IPS DF 4.7 (cell line): ENCODE data around the gene CSNK2A1.
"Not testable (repeated sequence)": the region's sequence is repeated elsewhere in the genome, so short reads cannot be mapped to it uniquely, and the experiment has no call there.

Experiments used
- DNase-seq: peaks from one replicate; pipeline ENCODE4 v3.0.0-alpha.2; 2013; ENCODE audit warnings: low spot score; ENCODE audit errors: extremely low read depth

CSNK2A1 gene

GRCh38 chr20:460707-461106 is 82.9 kb downstream of the CSNK2A1 start:
- no peak for DNase-seq

DNA sequence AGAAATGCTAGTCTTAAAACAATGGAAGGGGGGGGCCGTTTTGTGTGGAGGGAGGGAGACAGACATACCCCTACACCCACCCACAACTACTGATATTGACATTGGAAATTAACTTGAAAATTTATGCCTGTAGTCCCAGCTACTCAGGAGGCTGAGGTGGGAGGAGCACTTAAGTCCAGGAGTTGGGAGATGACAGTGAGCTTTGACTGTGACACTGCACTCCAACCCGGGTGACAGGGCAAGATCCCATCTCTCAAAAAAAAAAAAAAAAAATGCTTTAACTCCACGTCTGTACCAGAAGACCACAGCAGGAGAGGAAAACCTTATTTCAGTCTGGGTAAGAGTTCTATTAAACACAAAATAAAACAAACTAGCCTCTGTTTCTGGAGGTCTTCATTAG is 83.4 kb downstream of the CSNK2A1 start:
- no peak for DNase-seq

- DNase-seq, result no peak
Measured at GRCh38 chr20:458776-459175, 84.8 kb downstream of the CSNK2A1 start.

GRCh38 chr20:454951-455350 is 88.6 kb downstream of the CSNK2A1 start:
- DNase-seq, result no peak

- DNase-seq, result not testable (repeated sequence)
Measured at GRCh38 chr20:452021-452420, 91.6 kb downstream of the CSNK2A1 start.

DNA sequence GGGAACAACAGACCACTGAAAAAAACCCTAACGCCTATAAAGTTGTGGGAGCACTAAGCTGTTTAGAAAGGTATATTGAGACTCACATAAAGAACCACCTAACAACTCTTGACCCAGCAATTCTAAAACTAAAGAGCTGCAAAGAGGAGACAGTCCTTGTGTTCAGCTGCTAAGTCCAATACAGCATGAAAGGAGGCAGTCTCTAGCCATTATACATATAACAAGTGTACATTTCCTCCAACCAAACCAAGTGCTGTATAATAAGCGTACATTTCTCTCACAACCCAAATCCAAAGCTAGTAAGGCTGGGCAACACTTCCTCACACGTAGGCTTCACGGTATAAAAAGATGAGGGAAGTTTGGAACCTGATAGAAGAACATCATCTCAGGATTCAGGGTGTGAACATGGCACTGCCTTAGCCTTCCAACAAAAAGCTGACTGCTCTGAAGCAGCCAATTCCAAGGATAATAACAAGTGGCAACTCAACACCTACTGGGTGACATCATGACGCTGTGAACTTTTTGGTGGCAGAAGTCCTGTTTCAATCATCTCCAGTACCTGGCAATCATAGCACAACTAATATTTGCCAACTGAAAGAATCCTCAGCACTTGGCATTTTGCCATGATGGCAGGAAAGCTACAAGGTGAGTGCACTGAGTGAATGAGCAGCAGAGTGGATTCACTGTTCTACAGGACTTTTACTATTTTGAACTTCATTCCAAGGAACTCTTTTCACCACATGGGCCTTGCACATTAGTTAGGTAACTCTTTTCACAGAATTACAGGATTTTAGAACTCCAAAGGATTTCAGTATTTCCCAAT is 97.9 kb downstream of the CSNK2A1 start:
- DNase-seq, result no peak

- DNase-seq, result no peak
Measured at GRCh38 chr20:444862-445426, 98.6 kb downstream of the CSNK2A1 start.

DNA sequence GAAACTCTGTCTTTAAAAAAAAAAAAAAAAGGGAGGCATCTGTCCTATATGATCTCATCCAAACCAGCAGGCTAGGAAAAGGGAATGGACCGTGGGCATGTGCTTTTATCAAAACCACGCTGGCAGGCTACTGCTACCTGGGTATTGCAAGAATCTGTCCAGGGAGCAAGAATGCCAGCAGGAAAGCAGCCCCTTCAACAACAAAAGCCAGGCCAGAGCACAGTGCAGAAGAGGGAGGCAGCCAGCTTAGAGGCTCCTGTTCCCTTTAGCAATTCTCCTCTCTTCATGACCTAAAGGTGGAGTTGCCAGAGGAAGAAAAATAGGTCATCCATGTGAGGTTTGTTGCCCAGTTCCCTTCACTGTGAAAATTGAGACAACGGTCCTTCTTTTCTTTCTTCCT is 99.5 kb downstream of the CSNK2A1 start:
- no peak for DNase-seq

- no peak for DNase-seq
Measured at GRCh38 chr20:443223-443775, 100.3 kb downstream of the CSNK2A1 start.

- no peak for DNase-seq
Measured at GRCh38 chr20:440636-441035, 103.0 kb downstream of the CSNK2A1 start.

DNA sequence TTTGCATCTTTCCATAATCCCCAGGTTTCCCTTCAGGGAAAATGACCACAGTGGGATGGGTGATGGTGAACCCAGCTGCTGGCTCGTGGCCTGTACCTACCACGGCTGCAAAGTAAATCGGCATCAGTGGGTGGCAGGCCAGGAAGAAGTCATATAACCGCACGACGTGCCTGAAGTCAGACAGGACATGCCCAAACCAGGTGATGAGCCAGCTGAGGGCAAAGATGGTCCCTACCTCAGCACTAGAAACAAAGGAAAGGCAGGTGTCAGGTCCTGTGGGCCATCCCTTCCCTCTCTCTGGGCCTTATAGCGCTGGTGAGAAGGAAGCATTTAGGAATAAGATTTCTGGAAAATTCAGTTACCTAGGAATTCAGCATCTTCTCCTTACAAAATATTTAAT is 103.4 kb downstream of the CSNK2A1 start:
- no peak for DNase-seq

DNA sequence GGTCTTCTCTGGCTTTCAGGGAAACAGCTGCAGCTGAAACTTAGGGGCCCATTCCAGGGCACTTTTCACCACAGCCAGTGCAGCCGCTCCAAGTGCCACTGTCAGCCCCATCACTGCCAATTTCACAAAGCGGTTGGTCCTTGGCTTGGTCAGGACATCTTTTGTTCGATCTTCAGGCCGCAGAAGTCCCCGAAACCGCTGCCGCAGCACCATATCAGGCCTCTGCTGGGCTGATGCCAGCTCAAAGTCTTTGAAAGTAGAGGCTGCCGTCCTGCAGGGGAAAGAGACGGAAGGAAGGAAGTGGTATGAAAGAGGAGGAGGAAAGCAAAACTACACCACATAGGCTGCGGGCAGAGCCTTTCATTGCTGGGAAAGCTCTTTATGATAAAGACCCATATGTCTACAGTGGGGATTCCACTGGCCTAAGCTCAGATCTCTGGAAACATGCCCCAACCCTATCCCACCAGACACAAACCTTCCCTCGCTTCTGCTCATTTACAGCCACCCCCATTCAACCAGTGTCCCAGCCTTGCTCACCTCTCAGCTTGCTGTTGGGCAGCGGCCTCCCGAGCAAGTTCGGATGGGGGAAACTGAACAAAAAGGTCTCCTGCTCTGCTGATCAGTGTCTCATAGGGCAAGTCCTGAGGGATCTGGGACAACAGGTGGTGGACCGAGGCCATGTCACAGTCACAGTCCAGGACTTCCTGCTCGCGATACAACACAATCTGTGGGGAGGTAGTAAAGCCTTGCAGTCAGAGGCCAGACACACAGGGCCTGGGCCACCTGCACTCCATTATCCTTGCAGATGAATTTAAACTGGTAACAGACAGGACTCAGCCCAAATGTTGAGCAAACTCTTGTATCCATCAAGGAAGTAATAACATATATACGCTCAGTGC is 104.8 kb downstream of the CSNK2A1 start:
- no peak for DNase-seq

GRCh38 chr20:437787-438486 is 105.7 kb downstream of the CSNK2A1 start:
- DNase-seq, result no peak

- no peak for DNase-seq
Measured at GRCh38 chr20:436476-436875, 107.1 kb downstream of the CSNK2A1 start.

GRCh38 chr20:435558-435957 is 108.0 kb downstream of the CSNK2A1 start:
- DNase-seq, result no peak

DNA sequence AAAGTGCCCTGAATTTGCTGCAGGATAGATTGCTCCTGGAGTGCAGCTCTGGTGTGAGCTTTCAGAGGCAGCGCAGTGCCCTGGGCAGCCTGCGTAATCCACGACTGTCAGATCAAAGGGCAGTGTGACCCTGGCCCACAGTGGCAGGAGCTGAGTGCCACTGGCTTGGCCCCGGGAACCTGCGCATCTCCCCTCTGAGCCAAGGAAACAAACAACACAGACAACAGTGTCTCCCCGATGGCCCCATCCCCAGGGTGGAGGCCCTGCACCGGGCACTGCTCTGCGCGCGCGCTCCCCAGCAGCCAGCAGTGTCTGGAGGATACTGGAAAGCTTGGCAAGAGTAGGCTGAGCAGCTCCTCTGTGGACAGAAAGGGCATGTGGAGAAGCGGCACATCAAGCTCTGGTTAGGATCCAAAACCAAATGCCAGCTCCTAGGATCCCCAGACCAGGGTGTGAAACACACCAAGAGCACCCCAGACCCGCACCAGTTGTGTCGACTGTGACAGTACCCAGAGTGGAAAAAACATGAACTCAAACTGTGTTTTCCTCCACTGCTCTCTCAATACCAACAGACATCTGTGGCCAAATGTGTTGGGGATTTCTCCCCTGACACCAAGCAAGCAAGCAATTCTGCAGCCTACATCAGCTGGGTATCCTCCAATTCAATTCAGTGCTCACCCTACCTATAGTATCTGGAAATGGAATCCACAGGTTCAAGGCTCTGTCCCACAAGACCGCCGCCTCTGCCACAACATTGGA is 108.8 kb downstream of the CSNK2A1 start:
- no peak for DNase-seq

- DNase-seq, result peak; percentile 56
Measured at GRCh38 chr20:434221-434620, 109.4 kb downstream of the CSNK2A1 start.

- no peak for DNase-seq
Measured at GRCh38 chr20:433300-433975, 110.2 kb downstream of the CSNK2A1 start.

DNA sequence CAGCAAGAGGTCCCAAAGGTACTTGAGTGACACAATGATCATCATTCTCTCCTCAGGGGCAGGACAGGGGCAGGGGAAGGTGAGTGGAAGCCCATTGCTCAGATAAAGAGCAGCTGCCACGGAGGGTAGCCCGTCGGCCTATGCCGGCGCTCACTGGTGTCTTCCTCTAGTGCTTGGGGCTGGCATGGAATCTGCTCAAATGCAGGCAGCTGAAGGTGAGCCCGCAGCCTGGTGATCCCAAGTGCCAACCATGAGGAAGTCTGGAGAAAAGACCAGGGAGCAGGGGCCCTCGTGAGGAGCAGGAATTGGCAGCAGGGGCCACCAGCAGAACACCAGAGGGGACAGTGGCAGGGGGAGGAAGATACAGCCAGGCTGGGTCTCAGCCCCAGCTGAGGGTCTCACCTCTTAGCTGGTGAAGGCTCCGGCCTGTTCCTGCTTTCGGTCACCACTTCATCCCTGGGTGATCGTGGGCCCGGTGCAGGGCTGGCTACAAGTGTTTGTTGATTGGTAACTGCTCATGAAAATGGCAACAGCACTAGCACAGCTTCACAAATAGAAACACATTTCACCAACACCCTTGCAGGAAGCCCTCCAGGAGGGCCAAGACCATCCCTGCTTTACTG is 110.8 kb downstream of the CSNK2A1 start:
- DNase-seq, result no peak
